ENCODE data around the gene CPN1. TPM values are rescaled to one million over a fixed set of nuclear protein-coding genes. Genes with fewer than 3 reads are reported as not detected.

The CPN1 gene
- total RNA-seq, 2 donors from 2014 or later = not detected

DNA sequence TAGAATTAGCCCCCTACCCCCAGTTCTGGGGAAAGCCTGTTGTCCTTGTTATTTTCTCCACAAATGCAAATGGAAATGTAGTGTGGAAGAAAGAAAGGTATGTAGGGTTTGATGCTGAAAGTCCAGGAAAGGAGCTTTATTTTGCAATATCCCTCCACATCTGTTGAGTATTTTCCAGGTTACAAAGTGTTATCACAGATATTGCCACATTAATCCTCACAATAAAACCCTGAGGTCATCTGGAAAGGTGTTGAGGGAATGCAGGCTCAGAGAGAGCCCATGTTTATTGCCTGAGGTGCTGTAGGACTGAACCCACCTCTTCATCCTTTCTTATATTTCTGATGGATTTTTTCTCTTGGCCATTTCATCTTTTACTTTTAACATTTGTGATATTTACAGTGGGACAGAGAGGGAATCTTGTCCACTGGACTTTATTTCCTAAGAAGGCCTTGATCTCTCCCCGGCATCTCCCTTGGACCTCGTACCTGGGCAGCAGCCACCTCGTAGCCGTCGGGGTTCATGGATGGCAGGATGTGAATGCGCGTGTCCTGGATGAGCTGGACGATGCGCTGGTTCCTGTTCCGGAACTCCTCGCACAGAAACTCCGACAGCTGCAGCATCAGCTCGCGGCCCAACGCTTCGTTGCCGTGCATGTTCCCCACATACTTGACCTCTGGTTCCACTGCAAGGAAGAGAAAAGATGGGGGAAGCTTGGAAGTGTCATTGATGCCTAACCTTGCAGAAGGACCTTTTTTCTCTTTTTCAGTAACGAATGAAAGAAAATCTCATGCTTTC lies 6.0 kb downstream of the CPN1 start:
- TF ChIP-seq, protein P1, sequence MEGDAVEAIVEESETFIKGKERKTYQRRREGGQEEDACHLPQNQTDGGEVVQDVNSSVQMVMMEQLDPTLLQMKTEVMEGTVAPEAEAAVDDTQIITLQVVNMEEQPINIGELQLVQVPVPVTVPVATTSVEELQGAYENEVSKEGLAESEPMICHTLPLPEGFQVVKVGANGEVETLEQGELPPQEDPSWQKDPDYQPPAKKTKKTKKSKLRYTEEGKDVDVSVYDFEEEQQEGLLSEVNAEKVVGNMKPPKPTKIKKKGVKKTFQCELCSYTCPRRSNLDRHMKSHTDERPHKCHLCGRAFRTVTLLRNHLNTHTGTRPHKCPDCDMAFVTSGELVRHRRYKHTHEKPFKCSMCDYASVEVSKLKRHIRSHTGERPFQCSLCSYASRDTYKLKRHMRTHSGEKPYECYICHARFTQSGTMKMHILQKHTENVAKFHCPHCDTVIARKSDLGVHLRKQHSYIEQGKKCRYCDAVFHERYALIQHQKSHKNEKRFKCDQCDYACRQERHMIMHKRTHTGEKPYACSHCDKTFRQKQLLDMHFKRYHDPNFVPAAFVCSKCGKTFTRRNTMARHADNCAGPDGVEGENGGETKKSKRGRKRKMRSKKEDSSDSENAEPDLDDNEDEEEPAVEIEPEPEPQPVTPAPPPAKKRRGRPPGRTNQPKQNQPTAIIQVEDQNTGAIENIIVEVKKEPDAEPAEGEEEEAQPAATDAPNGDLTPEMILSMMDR (IDR thresholded peaks at IDR 0.05) = no peak
- DNase-seq = no peak
- Histone ChIP-seq H3K9me3 (no peaks in the 10 kb centered on the region), H3K27me3 (no peaks in the 10 kb centered on the region), H3K9ac (ENCODE audit: low read depth in 2 of 2, low read length in 2 of 2) (no peak overlapping the region), H3K4me1 (no peaks in the 10 kb centered on the region), H3K4me3 (no peak overlapping the region), H3K27ac (no peak overlapping the region), H3K36me3 (no peaks in the 10 kb centered on the region)
- intact Hi-C loops (cut with DNase I) = no loop called here

DNA sequence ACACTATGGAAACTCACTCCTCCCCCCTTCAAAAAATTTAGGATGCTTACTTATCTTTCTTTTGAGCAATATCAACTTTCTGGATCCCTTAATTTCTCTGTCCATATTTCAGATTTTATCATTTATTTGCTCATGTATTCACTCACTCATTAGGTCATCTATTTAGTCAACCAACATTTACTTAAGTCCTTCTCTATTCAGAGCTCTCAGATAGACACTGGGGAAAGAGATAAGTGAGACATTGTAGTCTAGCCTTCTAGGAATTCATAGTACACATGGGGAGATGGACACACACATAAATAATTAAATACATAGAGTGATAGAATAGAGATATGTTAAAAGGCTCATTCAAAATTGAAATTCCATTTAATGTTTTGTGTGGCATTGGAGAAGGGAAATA lies 9.2 kb downstream of the CPN1 start:
- no peaks in the 10 kb centered on the region for H3K9me3 ChIP-seq
- no peak overlapping the region for H3K27ac ChIP-seq
- no peak overlapping the region for H3K9ac ChIP-seq (ENCODE audit: low read depth in 2 of 2, low read length in 2 of 2)
- H3K4me3 ChIP-seq = no peak overlapping the region
- DNase-seq = no peak
- TF ChIP-seq, protein P1 (IDR thresholded peaks at IDR 0.05) = no peak
- no peaks in the 10 kb centered on the region for H3K27me3 ChIP-seq
- no peaks in the 10 kb centered on the region for H3K36me3 ChIP-seq
- intact Hi-C loops (cut with DNase I) = no loop called here
- no peaks in the 10 kb centered on the region for H3K4me1 ChIP-seq

DNA sequence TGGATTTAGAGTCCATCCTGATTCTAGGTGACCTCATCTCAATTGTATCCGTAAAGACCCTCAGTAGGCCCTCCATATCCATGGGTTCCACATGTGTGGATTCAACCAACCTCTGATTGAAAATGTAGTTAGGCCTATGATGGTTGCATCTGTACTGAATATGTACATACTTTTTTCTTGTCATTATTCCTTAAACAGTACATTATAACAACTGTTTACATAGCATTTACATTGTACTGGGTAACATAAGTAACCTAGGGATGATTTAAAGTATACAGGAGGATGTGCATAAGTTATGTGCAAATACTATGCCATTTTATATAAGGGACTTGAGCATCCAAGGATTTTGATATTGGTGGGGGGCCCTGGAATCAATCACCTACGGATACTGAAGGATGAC lies 10.1 kb downstream of the CPN1 start:
- H3K36me3 ChIP-seq = no peaks in the 10 kb centered on the region
- H3K27ac ChIP-seq = no peak overlapping the region
- H3K4me1 ChIP-seq = no peaks in the 10 kb centered on the region
- TF ChIP-seq, protein P1 (IDR thresholded peaks at IDR 0.05) = no peak
- no peaks in the 10 kb centered on the region for H3K27me3 ChIP-seq
- DNase-seq = no peak
- no peak overlapping the region for H3K9ac ChIP-seq (ENCODE audit: low read depth in 2 of 2, low read length in 2 of 2)
- H3K4me3 ChIP-seq = no peak overlapping the region
- intact Hi-C loops (cut with DNase I) = no loop called here
- H3K9me3 ChIP-seq = no peaks in the 10 kb centered on the region

DNA sequence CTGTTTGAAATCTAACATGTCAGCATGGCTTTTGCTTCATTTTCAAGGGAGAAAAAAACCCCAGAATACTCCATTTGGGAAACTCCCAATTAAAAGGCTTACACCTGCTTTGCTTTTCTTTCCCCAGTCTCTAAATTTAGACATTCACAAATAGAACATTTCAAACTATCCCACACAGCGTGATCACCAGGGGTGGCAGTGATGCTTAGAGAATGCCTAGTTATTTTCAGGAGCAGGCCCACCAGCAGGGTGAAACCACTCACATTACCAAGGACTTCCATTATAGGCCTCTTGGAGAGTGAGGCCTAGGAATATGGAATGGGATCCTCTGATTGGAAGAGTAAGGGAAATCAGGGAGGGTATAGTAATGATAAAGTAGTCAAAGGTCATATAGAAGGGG lies 14.2 kb downstream of the CPN1 start:
- intact Hi-C loops (cut with DNase I) = no loop called here
- Histone ChIP-seq H3K9ac (ENCODE audit: low read depth in 2 of 2, low read length in 2 of 2) (no peak overlapping the region), H3K9me3 (no peaks in the 10 kb centered on the region), H3K36me3 (no peaks in the 10 kb centered on the region), H3K27me3 (no peaks in the 10 kb centered on the region), H3K27ac (no peak overlapping the region), H3K4me1 (no peaks in the 10 kb centered on the region), H3K4me3 (no peak overlapping the region)
- TF ChIP-seq, protein P1 (IDR thresholded peaks at IDR 0.05) = no peak
- no peak for DNase-seq

DNA sequence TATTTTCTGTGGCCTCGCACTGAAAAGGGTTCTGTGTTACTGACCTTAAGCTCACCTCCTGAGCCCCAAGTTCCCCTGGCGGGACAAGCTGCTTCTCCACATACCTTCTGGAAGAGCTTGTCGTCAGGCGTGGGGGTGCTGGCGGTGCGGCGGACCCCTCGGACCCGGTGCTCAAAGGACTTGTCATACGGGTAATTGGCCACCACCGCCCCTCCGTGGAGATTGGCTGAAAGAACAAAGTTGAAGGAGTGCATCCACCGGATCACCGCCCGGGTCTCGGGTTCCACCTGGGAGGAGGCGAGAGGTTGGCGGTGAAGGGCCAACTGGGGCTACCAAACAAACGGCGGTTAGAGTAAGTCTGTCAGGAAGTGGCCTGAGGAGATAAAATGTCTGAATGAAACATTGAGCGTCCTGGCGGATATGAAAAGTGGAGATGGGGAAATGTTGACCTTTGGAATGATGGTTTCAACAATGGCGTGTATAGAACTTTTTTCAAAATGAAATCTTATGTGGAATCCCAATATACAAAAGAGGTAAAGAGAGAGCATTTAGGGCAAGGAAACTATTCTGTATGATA lies 16.5 kb downstream of the CPN1 start:
- Histone ChIP-seq H3K27me3 (no peaks in the 10 kb centered on the region), H3K9ac (ENCODE audit: low read depth in 2 of 2, low read length in 2 of 2) (no peak overlapping the region), H3K4me3 (no peak overlapping the region), H3K4me1 (no peaks in the 10 kb centered on the region), H3K27ac (no peak overlapping the region), H3K9me3 (no peaks in the 10 kb centered on the region), H3K36me3 (no peaks in the 10 kb centered on the region)
- TF ChIP-seq, protein P1 (IDR thresholded peaks at IDR 0.05) = no peak
- DNase-seq = no peak
- intact Hi-C loops (cut with DNase I) = no loop called here

Data from colonic mucosa (tissue), 4 donors.